Measurements from ENCODE around the gene AP3B1. TPM values are rescaled to one million over a fixed set of nuclear protein-coding genes. Genes with fewer than 3 reads are reported as not detected.

Gene AP3B1
- total and polyA plus RNA-seq, 3 donors from 2014 or later: 32.0 to 77.3 (median 74.0) TPM

DNA sequence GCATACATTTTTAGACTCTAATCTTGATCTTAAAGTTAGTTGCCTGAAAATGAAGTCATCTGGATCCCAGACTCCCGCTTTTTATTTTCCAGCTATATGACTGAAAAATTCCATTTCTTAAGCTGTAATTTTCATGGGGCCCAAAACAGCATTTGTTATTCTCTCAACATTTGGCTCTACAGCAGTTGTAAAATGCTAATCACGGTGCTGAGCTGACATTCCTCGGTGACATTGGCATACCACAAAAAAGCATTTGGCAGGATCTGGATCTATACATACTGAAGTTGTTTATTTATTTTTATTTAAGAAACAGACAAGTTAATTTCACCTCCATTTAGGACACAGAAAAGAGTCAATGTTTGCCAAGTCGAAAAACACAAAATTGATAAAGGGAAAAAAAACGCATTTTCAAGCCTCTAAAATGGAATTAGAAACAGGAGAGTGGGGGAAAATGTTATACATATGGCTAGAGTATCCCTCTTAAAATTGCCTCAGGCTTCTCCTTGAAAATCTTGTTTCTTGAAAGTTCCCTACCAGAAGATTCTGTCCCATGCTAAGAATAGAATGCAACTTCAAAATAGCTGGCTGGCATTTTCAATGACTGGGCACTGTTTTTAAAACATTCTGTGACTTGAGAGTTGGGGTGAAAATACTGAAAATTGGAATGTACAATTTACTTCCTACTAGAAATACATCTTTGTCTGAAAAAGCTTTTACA is 310.9 kb downstream of the AP3B1 start:
- WGBS, 2 donors: 76 to 90% methylated on average over 5 of the region's 5 CpGs
- TF ChIP-seq CTCF (IDR thresholded peaks at IDR 0.05): no peak
- TF ChIP-seq POLR2A (IDR thresholded peaks at IDR 0.05): no peak
- DNase-seq: no peak

DNA sequence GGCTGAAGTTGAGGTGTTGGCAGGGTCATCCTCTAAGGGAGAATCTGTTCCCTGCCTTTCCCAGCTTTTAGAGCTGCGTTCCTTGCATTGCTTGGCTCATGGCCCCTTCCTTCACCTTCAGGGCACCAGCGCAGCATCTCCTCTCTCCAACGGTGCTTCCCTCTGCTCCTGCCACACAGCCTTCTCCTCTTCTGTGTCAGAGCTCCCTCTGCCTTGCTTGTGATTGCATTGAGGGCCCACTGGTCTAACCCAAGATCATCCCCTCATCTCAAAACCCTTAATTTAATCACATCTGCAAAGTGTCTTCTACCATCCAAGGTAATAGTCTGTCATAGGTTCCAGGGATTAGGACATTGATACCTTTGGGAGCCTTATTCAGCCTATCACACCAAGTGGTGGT is 312.7 kb downstream of the AP3B1 start:
- no peaks in the 10 kb centered on the region for H3K36me3 ChIP-seq (ENCODE audit: low read depth, missing control alignments)
- H3K4me1 ChIP-seq: peaks cover 5% of the 10 kb centered on the region
- no peak overlapping the region for H3K4me3 ChIP-seq
- DNase-seq: no peak
- intact Hi-C loops (cut with DNase I; ENCODE audit: low total_unique reads): no loop called here
- no peak for TF ChIP-seq POLR2A (IDR thresholded peaks at IDR 0.05)
- no peak for TF ChIP-seq CTCF (IDR thresholded peaks at IDR 0.05)
- H3K9me3 ChIP-seq: no peaks in the 10 kb centered on the region
- H3K27me3 ChIP-seq: no peaks in the 10 kb centered on the region
- 91 to 95% methylated on average over 3 of the region's 3 CpGs for WGBS, 2 donors
- H3K27ac ChIP-seq: no peak overlapping the region

More for the DNA sequence above, 310.9 kb downstream of the AP3B1 start:
- no peak overlapping the region for H3K27ac ChIP-seq
- no peaks in the 10 kb centered on the region for H3K9me3 ChIP-seq
- no peaks in the 10 kb centered on the region for H3K27me3 ChIP-seq
- H3K4me3 ChIP-seq: no peak overlapping the region
- H3K36me3 ChIP-seq (ENCODE audit: low read depth, missing control alignments): no peaks in the 10 kb centered on the region
- intact Hi-C loops (cut with DNase I; ENCODE audit: low total_unique reads): no loop called here
- peaks cover 5% of the 10 kb centered on the region for H3K4me1 ChIP-seq

DNA sequence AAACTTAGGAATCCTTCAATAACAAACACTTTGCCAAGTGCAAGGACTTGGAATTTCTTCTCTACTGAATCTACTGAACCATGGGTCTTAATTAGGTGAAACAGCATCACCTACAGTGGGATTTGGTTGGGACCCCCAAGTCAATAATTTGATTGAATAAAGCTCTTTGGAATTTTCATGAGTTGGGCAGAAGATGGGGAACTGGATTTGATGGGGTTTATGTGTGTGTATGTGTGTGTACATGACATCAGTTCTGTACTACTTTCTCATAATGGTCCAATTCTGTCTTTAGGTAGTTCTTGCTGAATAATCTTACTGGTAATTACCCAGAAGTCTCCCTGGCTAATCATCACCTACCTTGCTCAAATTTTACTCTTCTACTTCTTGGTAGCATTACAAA is 319.9 kb downstream of the AP3B1 start:
- TF ChIP-seq POLR2A (IDR thresholded peaks at IDR 0.05) (no peak), CTCF (IDR thresholded peaks at IDR 0.05) (no peak)
- peaks cover 16% of the 10 kb centered on the region for H3K4me1 ChIP-seq
- no peak overlapping the region for H3K4me3 ChIP-seq
- no peaks in the 10 kb centered on the region for H3K9me3 ChIP-seq
- H3K36me3 ChIP-seq (ENCODE audit: low read depth, missing control alignments): no peaks in the 10 kb centered on the region
- DNase-seq: no peak
- H3K27ac ChIP-seq: no peak overlapping the region
- H3K27me3 ChIP-seq: no peaks in the 10 kb centered on the region
- intact Hi-C loops (cut with DNase I; ENCODE audit: low total_unique reads): no loop called here

DNA sequence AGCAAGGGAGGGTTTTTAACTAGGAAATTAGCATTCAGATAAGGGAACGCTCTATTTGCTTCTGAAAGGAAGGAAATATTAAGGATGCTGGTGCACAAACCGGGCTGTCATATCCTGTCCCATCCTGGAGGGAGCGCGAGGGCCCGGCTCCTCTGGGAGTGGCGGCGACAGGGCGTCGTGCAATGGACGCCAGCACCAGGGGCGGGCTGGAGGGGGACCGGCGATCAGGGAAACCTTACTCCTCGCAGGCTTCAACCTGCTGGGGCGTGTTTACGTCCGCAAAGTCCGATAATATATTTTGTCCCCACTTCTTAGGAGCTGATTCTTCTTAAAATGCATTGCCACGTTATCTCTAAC is 321.3 kb downstream of the AP3B1 start:
- H3K27me3 ChIP-seq: no peaks in the 10 kb centered on the region
- H3K4me1 ChIP-seq: peaks cover 16% of the 10 kb centered on the region
- WGBS, 2 donors: 16 to 19% methylated on average over 15 to 19 of the region's 19 CpGs
- H3K27ac ChIP-seq: no peak overlapping the region
- no peak for DNase-seq
- TF ChIP-seq CTCF (IDR thresholded peaks at IDR 0.05): no peak
- no peak for TF ChIP-seq POLR2A (IDR thresholded peaks at IDR 0.05)
- peak overlapping the region; percentile 19 to 43 for H3K4me3 ChIP-seq
- no peaks in the 10 kb centered on the region for H3K9me3 ChIP-seq
- intact Hi-C loops (cut with DNase I; ENCODE audit: low total_unique reads): no loop called here
- no peaks in the 10 kb centered on the region for H3K36me3 ChIP-seq (ENCODE audit: low read depth, missing control alignments)

All from testis (tissue), 3 donors.